SK-N-SH (cell line): ENCODE results near the gene KCNJ15. TPM values are rescaled to one million over a fixed set of nuclear protein-coding genes. Genes with fewer than 3 reads are reported as not detected.
A peak's percentile ranks its signal among the peaks of the same experiment; 100 is the strongest.

Experiments
- CTCF ChIA-PET: fragments of 300-600, 350-600 bp; formaldehyde crosslinking; extraction: SDS; loops from one replicate; lab custom pipeline; 2021; lab: Yijun Ruan, JAX
- POLR2A ChIA-PET: fragments of 350-600 bp; sonication (Branson Sonifier 250); formaldehyde crosslinking; extraction: SDS; loops from one replicate; lab custom pipeline; 2020; ENCODE audit warnings: antibody characterized with exemption, inconsistent platforms; lab: Yijun Ruan, JAX
- DNase-seq: peaks from one replicate; pipeline ENCODE4 v3.0.0; 2012
- H2AFZ ChIP-seq: fragments of 200-600 bp; sonication (generic); 2 replicates; pipeline ENCODE4 v1.8.1; 2016; ENCODE audit warnings: antibody characterized with exemption, mild to moderate bottlenecking, low read depth
- H3F3A ChIP-seq: fragments of 200-600 bp; sonication (generic); replicated peaks from 2 replicates; pipeline ENCODE3; 2016; ENCODE audit warnings: antibody characterized with exemption, mild to moderate bottlenecking; ENCODE audit not compliant: insufficient read depth
- H3K27ac ChIP-seq, 2 experiments: fragments of 200-500 bp in 1 of 2; fragments of 200-600 bp in 1 of 2; sonication (Bioruptor generic) in 1 of 2; sonication (generic), shearing (Covaris generic) in 1 of 2; 2 replicates each; pipeline versions ENCODE4 v1.5.1 to v1.6.1; 2014 to 2016; ENCODE audit warnings: low read depth in 2 of 2, inconsistent platforms in 1 of 2, low read length in 1 of 2, mild to moderate bottlenecking in 1 of 2, mixed read lengths in 1 of 2
- H3K27me3 ChIP-seq: fragments of 200-600 bp; sonication (generic), shearing (Covaris generic); 2 replicates; pipeline ENCODE4 v1.6.1; 2016; ENCODE audit warnings: mixed run types; ENCODE audit not compliant: insufficient read depth
- H3K36me3 ChIP-seq, 2 experiments: fragments of 200-500 bp in 1 of 2; fragments of 200-600 bp in 1 of 2; sonication (Bioruptor generic) in 1 of 2; sonication (generic) in 1 of 2; replicated peaks in 1 of 2; 2 replicates each; pipeline versions ENCODE3 to v1.5.1; 2014 to 2016; ENCODE audit warnings: low read length in 1 of 2, mild to moderate bottlenecking in 1 of 2; ENCODE audit not compliant: insufficient read depth in 2 of 2, control insufficient read depth in 1 of 2
- H3K4me1 ChIP-seq, 2 experiments: fragments of 200-500 bp in 1 of 2; fragments of 200-600 bp in 1 of 2; sonication (Bioruptor generic) in 1 of 2; sonication (generic), shearing (Covaris generic) in 1 of 2; 2 replicates each; pipeline versions ENCODE4 v1.5.1 to v1.6.1; 2014 to 2016; ENCODE audit warnings: low read depth in 1 of 2, low read length in 1 of 2, mixed run types in 1 of 2; ENCODE audit not compliant: insufficient read depth in 2 of 2, control insufficient read depth in 1 of 2
- H3K4me2 ChIP-seq: fragments of 200-600 bp; sonication (generic), shearing (Covaris generic); 2 replicates; pipeline ENCODE4 v1.6.1; 2017; ENCODE audit warnings: mixed run types
- H3K4me3 ChIP-seq, 2 experiments: fragments of 200-500 bp in 1 of 2; fragments of 200-600 bp in 1 of 2; sonication (Bioruptor generic) in 1 of 2; sonication (generic), shearing (Covaris generic) in 1 of 2; 2 replicates each; pipeline versions ENCODE4 v1.5.1 to v1.8.1; 2014 to 2016; ENCODE audit warnings: low read depth in 2 of 2, inconsistent platforms in 1 of 2, low read length in 1 of 2, mild to moderate bottlenecking in 1 of 2, mixed read lengths in 1 of 2, moderate library complexity in 1 of 2
- H3K79me2 ChIP-seq: fragments of 200-600 bp; sonication (generic); 2 replicates; pipeline ENCODE4 v1.8.1; 2017; ENCODE audit warnings: mild to moderate bottlenecking; ENCODE audit not compliant: insufficient read depth
- H3K9ac ChIP-seq: fragments of 200-600 bp; sonication (generic); 2 replicates; pipeline ENCODE4 v1.6.1; 2017; ENCODE audit warnings: mixed run types
- H3K9me2 ChIP-seq: fragments of 200-600 bp; sonication (generic); 2 replicates; pipeline ENCODE4 v1.6.1; 2017; ENCODE audit warnings: mixed run types
- H3K9me3 ChIP-seq: fragments of 200-600 bp; sonication (generic); 2 replicates; pipeline ENCODE4 v1.6.1; 2017; ENCODE audit warnings: mixed run types, mild to moderate bottlenecking, moderate library complexity
- H4K20me1 ChIP-seq: fragments of 200-600 bp; sonication (generic); 2 replicates; pipeline ENCODE4 v1.6.1; 2017; ENCODE audit warnings: mild to moderate bottlenecking, mixed run types; ENCODE audit not compliant: insufficient read depth
- ELF1 ChIP-seq: IDR thresholded peaks from 2 replicates; pipeline ENCODE4 v1.4.0; 2012
- EP300 ChIP-seq, 2 experiments: IDR thresholded peaks; 2 replicates each; pipeline versions ENCODE4 v1.4.0 to v1.6.1; 2012; ENCODE audit warnings: borderline replicate concordance in 1 of 2, low read depth in 1 of 2, low read length in 1 of 2
- EZH2phosphoT487 ChIP-seq: fragments of 200-600 bp; sonication (generic); IDR thresholded peaks from 2 replicates; pipeline ENCODE4 v1.6.1; 2017; ENCODE audit warnings: low read depth, mixed run types, mild to moderate bottlenecking, antibody characterized with exemption, moderate library complexity, borderline replicate concordance
- GATA2 ChIP-seq: sonication (generic); formaldehyde crosslinking; IDR thresholded peaks from 2 replicates; pipeline ENCODE4 v1.5.0; 2020; ENCODE audit warnings: mild to moderate bottlenecking, missing genetic modification reagents
- IRF3 ChIP-seq: fragments of 150-350 bp; IDR thresholded peaks from 2 replicates; pipeline ENCODE4 v1.6.1; 2016; ENCODE audit warnings: mild to moderate bottlenecking, low read depth, low read length
- MAX ChIP-seq: IDR thresholded peaks from 2 replicates; pipeline ENCODE4 v1.4.0; 2012; ENCODE audit warnings: low read depth
- MXI1 ChIP-seq: IDR thresholded peaks from 2 replicates; pipeline ENCODE4 v1.6.1; 2012; ENCODE audit warnings: mild to moderate bottlenecking, low read depth, low read length, improper control_type of control experiment
- NFIC ChIP-seq: IDR thresholded peaks from 2 replicates; pipeline ENCODE4 v1.4.0; 2012; ENCODE audit warnings: borderline replicate concordance
- NRF1 ChIP-seq: IDR thresholded peaks from 2 replicates; pipeline ENCODE4 v1.6.1; 2012; ENCODE audit warnings: low read depth, mild to moderate bottlenecking, low read length
- PBX3 ChIP-seq: IDR thresholded peaks from 2 replicates; pipeline ENCODE4; 2012
- REST ChIP-seq: IDR thresholded peaks from 2 replicates; pipeline ENCODE4 v1.6.1; 2012; ENCODE audit warnings: mild to moderate bottlenecking, low read depth, low read length, moderate library complexity
- RFX5 ChIP-seq: IDR thresholded peaks from 2 replicates; pipeline ENCODE4 v1.6.1; 2012; ENCODE audit warnings: mild to moderate bottlenecking, improper control_type of control experiment, low read length
- SIN3A ChIP-seq: IDR thresholded peaks from 2 replicates; pipeline ENCODE4 v1.6.1; 2012; ENCODE audit warnings: low read depth, mild to moderate bottlenecking, low read length, moderate library complexity, borderline replicate concordance
- TEAD4 ChIP-seq: IDR thresholded peaks from 2 replicates; pipeline ENCODE4 v1.4.0; 2012; ENCODE audit warnings: mild to moderate bottlenecking, borderline replicate concordance; ENCODE audit not compliant: insufficient read depth
- WGBS: methylation state at CpG from one replicate; pipeline ENCODE4 v1.1.6; 2017; ENCODE audit warnings: low lambda C conversion rate; 5-methylcytosine and 5-hydroxymethylcytosine counted together
- polyA plus RNA-seq, 3 experiments: library from polyadenylated mRNA; depleted of rRNA; stranded (reverse); fragments of >200 nt; gene quantifications; 2 replicates each; pipeline ENCODE4 v1.2.3, GENCODE V29; 2012

The KCNJ15 gene
- polyA plus RNA-seq, 1 of the 3 experiments (the other 2 are of a cell fraction): 0.03 TPM

GRCh38 chr21:38323721-38324531 is 67.1 kb downstream of the KCNJ15 start (continued):
- TF ChIP-seq IRF3: no peak
- no peak for TF ChIP-seq REST
- peak in 1 of 2 experiments; percentile 60; a peak in 2 of 4 replicates for TF ChIP-seq EP300 (IDR thresholded peaks at IDR 0.05; ENCODE audit: borderline replicate concordance in 1 of 2, low read depth in 1 of 2, low read length in 1 of 2)
- TF ChIP-seq ELF1: 0 out of 2 replicates have a peak, but pooled peaks have one; percentile 6
- no peak for TF ChIP-seq SIN3A
- no peak for TF ChIP-seq GATA2 (CRISPR knock-in tag)
- TF ChIP-seq NFIC: peak; percentile 68
- peak; percentile 55; the same call in 1 of the 2 replicates for TF ChIP-seq TEAD4
- TF ChIP-seq PBX3: peak; percentile 47
- no peak for TF ChIP-seq RFX5
- TF ChIP-seq EZH2phosphoT487: no peak
- no peak for TF ChIP-seq MXI1

GRCh38 chr21:38325216-38325615 is 68.4 kb downstream of the KCNJ15 start:
- no peak overlapping the region for H3K9ac ChIP-seq

More at GRCh38 chr21:38325216-38325615, 68.4 kb downstream of the KCNJ15 start:
- 49% methylated on average over 2 of the region's 2 CpGs for WGBS
- no peak overlapping the region for H2AFZ ChIP-seq
- TF ChIP-seq MAX (no peak), NRF1 (no peak), MXI1 (no peak)
- peaks cover 0 to 7% of the 10 kb centered on the region in 2 experiments; a peak in 1 of 4 replicates for H3K4me1 ChIP-seq
- no peaks in the 10 kb centered on the region for H3K9me2 ChIP-seq
- CTCF ChIA-PET: interaction anchor here (0.5 to 0.9 kb wide), 4 partner anchors 11 to 807 kb away, joined by 3 to 5 read pairs (median 3); no protein-coding TSS in a partner anchor
- peaks cover 11% of the 10 kb centered on the region for H3F3A ChIP-seq
- no peaks in the 10 kb centered on the region for H4K20me1 ChIP-seq
- H3K4me3 ChIP-seq: no peak overlapping the region
- H3K36me3 ChIP-seq: no peaks in the 10 kb centered on the region
- no peaks in the 10 kb centered on the region for H3K9me3 ChIP-seq
- POLR2A ChIA-PET: no interaction called here
- H3K27me3 ChIP-seq: no peaks in the 10 kb centered on the region
- no peaks in the 10 kb centered on the region for H3K79me2 ChIP-seq
- no peak for DNase-seq
- H3K27ac ChIP-seq: no peak overlapping the region
- H3K4me2 ChIP-seq: no peak overlapping the region
